ENCODE measurements around the gene PCDHGC5. TPM values are rescaled to one million over a fixed set of nuclear protein-coding genes. Genes with fewer than 3 reads are reported as not detected.

Gene PCDHGC5
- total and polyA plus RNA-seq, 7 donors, result 0.08 to 1.2 (median 0.65) TPM; not detected in 1

DNA sequence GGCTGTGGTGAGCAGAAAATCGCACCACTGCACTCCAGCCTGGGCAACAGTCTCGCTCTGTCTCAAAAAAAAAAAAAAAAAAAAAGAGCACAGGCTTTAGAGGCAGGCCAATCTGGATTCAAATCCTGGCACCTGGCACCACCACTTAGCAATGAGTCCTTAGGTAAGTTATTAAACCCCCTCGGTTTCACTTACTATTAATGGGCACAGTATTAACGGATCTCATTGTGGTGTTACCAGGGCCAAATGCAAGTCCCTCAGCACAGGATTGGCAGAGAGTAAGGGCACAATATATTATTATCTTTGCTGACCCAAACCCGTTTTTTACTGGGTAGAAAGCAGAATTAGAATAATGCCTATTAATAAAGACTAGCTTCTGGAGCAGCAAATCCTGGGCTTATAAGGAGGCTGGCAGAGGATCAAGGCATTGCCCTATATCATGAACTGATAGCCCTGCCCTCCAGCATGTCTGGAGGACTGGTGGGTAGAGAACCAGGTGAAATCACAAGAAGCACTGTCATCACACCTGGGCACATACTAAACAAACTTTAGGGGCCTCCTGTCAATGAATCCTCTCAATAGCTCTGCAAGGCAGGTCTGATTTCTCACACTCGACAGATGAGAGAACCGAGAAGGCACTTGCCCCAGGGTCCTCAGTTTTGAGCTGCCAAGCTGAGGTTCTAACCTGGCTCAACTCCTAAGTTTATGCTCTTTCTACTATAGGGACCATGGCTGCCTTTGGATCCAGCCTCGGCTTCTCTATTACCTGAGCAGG is 17.7 kb downstream of the PCDHGC5 start:
- Histone ChIP-seq H3K27me3 (ENCODE audit: insufficient read depth in 3 of 3, low read length in 2 of 3) (no peaks in the 10 kb centered on the region), H3K36me3 (ENCODE audit: insufficient read depth in 1 of 2, low read depth in 1 of 2) (peaks cover 4 to 15% of the 10 kb centered on the region in 2 donors), H3K4me1 (peaks cover 21% of the 10 kb centered on the region), H3K9me3 (no peaks in the 10 kb centered on the region), H3K4me3 (no peak overlapping the region), H3K27ac (peak overlapping the region; percentile 73)
- TF ChIP-seq, protein P1, sequence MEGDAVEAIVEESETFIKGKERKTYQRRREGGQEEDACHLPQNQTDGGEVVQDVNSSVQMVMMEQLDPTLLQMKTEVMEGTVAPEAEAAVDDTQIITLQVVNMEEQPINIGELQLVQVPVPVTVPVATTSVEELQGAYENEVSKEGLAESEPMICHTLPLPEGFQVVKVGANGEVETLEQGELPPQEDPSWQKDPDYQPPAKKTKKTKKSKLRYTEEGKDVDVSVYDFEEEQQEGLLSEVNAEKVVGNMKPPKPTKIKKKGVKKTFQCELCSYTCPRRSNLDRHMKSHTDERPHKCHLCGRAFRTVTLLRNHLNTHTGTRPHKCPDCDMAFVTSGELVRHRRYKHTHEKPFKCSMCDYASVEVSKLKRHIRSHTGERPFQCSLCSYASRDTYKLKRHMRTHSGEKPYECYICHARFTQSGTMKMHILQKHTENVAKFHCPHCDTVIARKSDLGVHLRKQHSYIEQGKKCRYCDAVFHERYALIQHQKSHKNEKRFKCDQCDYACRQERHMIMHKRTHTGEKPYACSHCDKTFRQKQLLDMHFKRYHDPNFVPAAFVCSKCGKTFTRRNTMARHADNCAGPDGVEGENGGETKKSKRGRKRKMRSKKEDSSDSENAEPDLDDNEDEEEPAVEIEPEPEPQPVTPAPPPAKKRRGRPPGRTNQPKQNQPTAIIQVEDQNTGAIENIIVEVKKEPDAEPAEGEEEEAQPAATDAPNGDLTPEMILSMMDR (IDR thresholded peaks at IDR 0.05), result no peak
- intact Hi-C loops (cut with DNase I), result no loop called here
- WGBS, 3 donors, result 51 to 60% (median 59%) methylated on average over 8 of the region's 8 CpGs
- no peak for DNase-seq
- ATAC-seq, result no peak

DNA sequence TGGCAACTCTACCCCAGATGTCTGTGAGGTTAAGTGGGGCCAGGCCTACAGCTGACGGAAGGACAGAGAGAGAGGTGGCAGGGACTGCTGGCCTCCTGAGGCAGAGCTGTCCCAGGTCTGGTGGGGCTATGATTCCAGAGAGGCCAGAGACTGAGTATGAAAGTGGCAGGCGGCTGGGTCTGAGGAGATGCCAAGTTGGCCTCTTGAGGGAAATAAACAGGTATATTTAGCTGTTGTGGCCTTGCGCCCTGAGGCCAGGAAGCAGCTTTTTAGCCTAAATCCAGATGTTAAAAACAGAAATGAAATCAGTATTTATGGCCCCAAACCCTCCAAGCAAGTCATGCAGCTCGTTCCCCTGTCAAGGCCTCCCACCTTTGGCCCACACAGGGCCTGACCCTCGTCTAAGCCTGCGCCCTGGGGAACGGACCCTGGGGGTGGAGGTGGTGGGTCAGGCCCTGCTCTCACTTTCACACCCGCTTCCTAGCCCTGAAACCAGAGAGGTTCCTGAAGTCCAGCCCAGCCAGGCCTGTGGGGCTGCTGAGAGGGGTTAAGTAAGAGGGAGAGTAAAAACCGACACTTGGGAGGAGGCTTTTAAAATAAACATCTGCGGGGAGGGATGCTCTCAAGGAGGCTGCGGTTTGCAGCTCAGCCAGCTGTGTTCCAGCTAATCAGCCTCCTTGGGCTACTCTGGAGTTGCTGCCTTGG is 18.7 kb downstream of the PCDHGC5 start:
- Histone ChIP-seq H3K9me3 (no peaks in the 10 kb centered on the region), H3K27me3 (ENCODE audit: insufficient read depth in 3 of 3, low read length in 2 of 3) (no peaks in the 10 kb centered on the region), H3K4me1 (peaks cover 28% of the 10 kb centered on the region), H3K27ac (peak overlapping the region; percentile 73), H3K36me3 (ENCODE audit: insufficient read depth in 1 of 2, low read depth in 1 of 2) (peaks cover 6 to 18% of the 10 kb centered on the region in 2 donors), H3K4me3 (no peak overlapping the region)
- TF ChIP-seq, protein P1 (IDR thresholded peaks at IDR 0.05), result no peak
- 26 to 27% (median 26%) methylated on average over 11 of the region's 11 CpGs for WGBS, 3 donors
- intact Hi-C loops (cut with DNase I), result no loop called here
- peak; percentile 28 to 58 (median 48) for ATAC-seq
- DNase-seq, result peak; percentile 64 to 78

DNA sequence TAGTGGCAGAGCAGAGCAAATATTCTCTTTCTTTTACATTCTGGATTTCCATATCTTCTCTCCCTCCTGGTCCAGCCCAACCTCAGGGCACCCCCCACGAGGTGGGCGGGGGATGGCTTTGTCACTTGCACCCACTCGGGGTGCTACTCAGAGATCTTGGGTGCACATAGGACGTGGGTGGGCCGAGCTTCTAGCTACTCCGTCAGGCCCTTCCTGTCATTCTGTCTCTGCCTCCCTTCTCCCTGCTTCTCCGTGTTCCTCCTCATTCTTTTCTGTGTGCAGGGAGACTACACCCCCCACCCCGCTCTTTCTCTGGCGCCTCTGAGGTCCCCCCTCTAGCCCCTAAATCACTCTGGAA is 19.5 kb downstream of the PCDHGC5 start:
- Histone ChIP-seq H3K36me3 (ENCODE audit: insufficient read depth in 1 of 2, low read depth in 1 of 2) (peaks cover 6 to 18% of the 10 kb centered on the region in 2 donors), H3K9me3 (no peaks in the 10 kb centered on the region), H3K27ac (peak overlapping the region; percentile 73), H3K4me3 (peak overlapping the region; percentile 40), H3K27me3 (ENCODE audit: insufficient read depth in 3 of 3, low read length in 2 of 3) (no peaks in the 10 kb centered on the region), H3K4me1 (peaks cover 35% of the 10 kb centered on the region)
- 30 to 39% (median 39%) methylated on average over 9 of the region's 9 CpGs for whole genome bisulfite sequencing, 3 donors
- TF ChIP-seq, protein P1 (IDR thresholded peaks at IDR 0.05), result no peak
- intact Hi-C loops (cut with DNase I), result no loop called here
- ATAC-seq (no peak), DNase-seq (no peak)

DNA sequence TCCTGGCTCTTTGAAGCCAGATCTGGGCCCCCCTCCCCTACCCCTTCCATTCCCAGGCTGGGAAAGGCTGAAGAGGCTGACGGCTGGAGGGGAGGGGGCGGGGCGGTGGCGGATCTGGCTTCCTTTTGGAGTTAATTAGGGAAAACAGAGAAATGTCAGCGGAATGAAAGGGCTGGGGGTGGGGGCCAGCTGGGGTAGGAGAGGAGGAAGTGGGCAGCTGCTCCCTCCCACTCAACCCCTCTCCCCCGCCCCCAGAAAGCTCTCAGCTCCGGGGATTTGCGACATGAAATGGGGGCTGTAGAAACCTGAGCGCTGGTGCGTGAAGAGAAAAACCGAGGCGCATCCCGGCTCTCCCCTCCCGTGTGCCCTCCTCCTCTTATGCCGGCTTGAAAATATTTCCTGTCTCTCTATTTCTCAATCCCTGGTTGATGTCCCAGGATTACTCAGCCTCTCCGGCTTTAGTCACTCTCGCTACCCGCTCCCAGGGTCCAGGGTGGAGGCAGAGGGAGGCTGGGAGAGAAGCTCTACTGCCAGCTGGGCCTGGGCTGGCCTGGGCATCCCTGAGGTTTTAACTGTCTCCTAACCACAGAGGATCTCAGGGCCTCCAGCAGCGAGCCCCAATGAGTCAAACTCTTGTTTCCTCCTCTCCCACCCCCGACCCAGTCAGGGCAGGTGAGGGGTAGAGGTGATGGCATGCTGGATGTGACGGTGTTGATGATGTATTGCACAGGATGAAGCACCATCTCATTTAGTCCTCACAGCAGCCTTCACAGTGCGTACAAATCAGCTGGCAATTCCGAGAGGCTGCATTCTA is 20.1 kb downstream of the PCDHGC5 start:
- ATAC-seq (peak; percentile 39 to 68 (median 62)), DNase-seq (peak; percentile 83 to 89)
- Histone ChIP-seq H3K27ac (peak overlapping the region; percentile 73), H3K9me3 (no peaks in the 10 kb centered on the region), H3K4me1 (peaks cover 39% of the 10 kb centered on the region), H3K4me3 (peak overlapping the region; percentile 40), H3K36me3 (ENCODE audit: insufficient read depth in 1 of 2, low read depth in 1 of 2) (peaks cover 6 to 18% of the 10 kb centered on the region in 2 donors), H3K27me3 (ENCODE audit: insufficient read depth in 3 of 3, low read length in 2 of 3) (no peaks in the 10 kb centered on the region)
- TF ChIP-seq, protein P1 (IDR thresholded peaks at IDR 0.05), result no peak
- intact Hi-C loops (cut with DNase I), result no loop called here
- WGBS, 3 donors, result 33 to 35% (median 33%) methylated on average over 22 to 23 of the region's 23 CpGs

Measured in psoas muscle (tissue), 8 donors.